Subcutaneous adipose tissue (tissue), 4 donors: ENCODE measurements around the gene FEN1. TPM values are rescaled to one million over a fixed set of nuclear protein-coding genes. Genes with fewer than 3 reads are reported as not detected.

ENCODE experiments used
- total RNA-seq, 4 donors: library from RNA; depleted of rRNA; stranded (reverse); fragments of >200 nt; gene quantifications; one replicate each; pipeline ENCODE4 v1.1.0, GENCODE V29; 2016
- TF ChIP-seq, protein P1 (sequence below): fragments of 450-650 bp; IDR thresholded peaks from one replicate; pipeline ENCODE4 v1.5.1; 2016; ENCODE audit warnings: low read depth, mild to moderate bottlenecking, control low read depth, antibody characterized with exemption, moderate library complexity

FEN1 gene
- total RNA-seq, 4 donors from 2014 or later, result 4.9 to 7.7 (median 6.3) TPM

DNA sequence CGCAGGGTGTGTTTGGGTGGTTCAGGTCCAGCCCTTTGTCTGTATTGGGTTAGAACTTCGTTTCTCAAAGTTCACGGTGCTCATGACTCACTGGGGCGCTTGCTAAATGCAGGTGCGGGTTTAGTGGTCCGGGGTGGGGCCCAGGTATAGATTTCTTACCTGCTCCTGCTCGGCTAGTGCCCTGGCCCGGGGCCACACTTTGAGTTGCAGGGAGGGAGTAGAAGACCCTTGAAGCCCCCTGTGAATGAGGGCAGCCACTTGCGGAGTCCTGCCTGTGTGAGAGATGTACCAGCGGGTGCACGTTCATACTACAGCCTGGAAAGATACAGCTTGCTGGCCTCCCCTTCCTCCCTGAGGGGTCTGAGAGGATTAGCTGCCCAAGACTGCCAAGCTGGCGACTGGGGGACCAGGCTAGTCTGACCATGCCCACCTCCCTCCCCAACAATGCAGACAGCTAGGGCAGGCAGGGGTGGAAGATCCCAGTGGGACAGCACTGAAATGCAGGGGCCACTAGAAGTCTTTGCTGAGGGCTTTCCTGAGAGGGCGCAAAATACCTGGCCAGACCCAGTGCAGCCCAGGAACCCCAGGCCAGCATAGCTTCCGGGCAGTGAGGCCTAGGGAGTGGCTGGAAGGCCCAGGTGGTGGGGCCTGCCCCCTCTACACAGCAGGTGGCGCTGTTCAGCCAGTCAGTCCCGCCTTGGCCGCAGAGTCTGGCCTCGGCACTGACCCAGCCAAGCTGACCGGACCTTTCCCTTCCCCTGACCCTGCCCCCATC is 45.3 kb upstream of the FEN1 start:
- TF ChIP-seq, protein P1, sequence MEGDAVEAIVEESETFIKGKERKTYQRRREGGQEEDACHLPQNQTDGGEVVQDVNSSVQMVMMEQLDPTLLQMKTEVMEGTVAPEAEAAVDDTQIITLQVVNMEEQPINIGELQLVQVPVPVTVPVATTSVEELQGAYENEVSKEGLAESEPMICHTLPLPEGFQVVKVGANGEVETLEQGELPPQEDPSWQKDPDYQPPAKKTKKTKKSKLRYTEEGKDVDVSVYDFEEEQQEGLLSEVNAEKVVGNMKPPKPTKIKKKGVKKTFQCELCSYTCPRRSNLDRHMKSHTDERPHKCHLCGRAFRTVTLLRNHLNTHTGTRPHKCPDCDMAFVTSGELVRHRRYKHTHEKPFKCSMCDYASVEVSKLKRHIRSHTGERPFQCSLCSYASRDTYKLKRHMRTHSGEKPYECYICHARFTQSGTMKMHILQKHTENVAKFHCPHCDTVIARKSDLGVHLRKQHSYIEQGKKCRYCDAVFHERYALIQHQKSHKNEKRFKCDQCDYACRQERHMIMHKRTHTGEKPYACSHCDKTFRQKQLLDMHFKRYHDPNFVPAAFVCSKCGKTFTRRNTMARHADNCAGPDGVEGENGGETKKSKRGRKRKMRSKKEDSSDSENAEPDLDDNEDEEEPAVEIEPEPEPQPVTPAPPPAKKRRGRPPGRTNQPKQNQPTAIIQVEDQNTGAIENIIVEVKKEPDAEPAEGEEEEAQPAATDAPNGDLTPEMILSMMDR, result no peak

DNA sequence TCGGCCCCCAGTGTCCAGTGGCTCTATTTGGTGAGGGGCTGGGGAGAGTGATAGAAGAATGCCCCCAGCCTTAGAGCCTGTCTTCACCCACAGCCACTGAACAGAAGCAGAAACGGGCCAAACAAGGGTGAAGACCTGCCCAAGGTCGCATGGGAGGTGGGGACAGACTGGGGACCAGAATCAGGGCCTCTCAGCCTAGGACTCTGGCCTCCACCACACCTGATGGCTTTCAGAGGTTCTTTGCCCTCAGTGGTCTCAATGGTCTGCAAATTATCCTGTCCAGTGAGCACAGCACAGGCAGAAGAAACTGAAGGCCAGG is 44.8 kb upstream of the FEN1 start:
- TF ChIP-seq, protein P1, result no peak

DNA sequence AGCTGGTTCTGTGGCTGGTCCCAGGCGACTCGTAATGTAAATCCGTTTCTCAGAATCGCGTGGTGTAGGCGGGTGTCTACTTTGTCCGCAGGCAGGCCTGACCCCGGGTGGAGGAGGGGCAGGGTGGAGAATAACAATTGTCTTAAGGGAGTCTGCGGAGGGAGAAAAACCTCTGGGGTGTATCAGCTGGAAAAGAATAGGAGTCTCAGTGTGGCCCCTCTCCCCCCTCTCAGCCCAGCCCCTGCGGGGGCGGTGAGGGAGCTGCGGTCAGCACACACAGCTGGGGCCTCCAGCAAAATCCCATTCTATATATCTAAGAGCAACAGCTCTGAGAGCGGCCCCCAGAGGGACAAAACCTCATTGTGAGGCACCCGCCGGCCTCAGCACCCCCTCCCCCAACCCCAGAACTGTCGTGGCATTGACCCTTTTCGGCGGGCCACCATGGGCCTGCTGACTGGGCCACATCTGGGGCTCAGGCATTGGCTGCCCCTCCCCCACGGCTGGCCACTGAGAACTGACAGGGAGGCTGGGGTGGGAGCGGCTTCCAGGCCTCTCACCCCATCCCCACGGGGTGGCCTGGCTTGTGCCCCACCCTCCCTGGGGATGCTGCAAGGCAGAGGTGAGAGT is 43.0 kb upstream of the FEN1 start:
- TF ChIP-seq, protein P1, result no peak

DNA sequence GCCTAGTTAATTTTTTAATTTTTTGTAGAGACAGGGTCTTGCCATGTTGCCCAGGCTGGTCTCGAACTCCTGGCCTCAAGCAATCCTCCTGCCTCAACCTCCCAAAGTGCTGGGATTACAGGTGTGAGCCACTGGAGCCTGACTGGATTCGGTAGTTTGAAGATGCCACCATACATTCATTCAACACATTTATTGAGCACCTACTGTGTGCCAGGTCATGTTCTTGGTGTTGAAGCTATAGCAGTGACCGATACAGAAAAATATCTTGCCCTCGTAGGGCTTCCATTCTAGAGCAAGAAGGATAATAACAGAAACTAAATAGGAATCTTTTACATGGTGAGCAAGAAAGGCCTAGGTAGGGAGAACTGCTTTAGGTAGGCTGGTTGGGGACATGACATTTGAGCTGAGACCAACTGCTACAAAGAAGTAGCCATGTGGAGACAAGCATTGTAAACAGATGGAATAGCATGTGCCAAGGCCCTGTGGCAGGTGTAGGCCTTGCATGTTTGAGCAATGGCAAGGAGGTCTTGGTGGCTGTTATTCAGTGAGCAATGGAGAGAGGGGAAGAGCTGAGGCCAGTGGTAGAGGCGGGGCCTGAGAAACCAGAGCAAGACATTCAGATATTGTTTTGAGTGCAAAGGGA is 42.0 kb upstream of the FEN1 start:
- TF ChIP-seq, protein P1, result no peak

GRCh38 chr11:61751384-61751783 is 41.3 kb upstream of the FEN1 start:
- TF ChIP-seq, protein P1, result no peak

DNA sequence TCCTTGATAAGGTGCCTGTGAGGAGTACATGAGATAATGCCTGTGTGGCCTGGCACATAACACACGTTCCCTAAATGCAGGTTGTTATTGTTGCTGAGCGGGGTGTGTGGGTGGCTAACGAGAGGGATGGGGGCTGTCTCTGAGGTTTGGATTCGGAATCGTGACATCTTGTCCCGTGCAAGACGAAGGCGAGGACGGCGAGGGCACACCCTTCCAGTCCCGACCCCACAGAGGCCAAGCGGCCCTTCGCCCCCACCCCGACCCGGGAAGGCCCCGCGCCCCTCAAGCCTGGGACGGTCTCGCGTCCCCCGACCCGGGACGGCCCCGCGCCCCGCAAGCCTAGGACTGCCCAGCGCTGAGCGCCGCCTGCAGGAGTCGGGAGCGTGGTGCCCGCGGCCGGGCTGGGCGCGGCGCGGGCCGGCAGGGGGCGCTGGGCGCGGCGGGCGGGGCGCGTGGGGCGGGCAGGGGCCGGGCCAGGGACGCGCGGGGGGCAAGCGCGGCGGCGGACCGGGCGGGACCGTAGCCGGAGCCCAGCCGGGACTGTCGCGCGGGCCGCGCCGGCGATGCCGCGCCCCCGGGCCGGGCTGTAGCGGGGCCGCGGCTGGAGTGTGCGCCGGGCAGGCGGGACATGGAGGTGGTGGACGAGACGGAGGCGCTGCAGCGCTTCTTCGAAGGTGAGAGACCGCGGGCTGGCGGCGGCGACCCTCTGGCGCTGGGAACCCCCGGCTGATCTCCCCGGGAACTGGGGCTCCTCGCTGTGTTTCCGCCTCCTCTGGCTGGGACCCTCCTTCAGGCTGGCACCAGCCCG is 40.4 kb upstream of the FEN1 start, which contains the start of gene MYRF:
TSS of gene MYRF (plus strand) at position 520 of the 808 bp plus-strand sequence. CDS start at position 629, 109 bp downstream.
- TF ChIP-seq, protein P1, result no peak
